GM21367 (cell line): ENCODE measurements around the gene SORT1.
"Not testable (repeated sequence)": the region's sequence is repeated elsewhere in the genome, so short reads cannot be mapped to it uniquely, and the experiment has no call there.

ENCODE experiments used
- ATAC-seq: cut with Tn5 transposase; IDR thresholded peaks from one replicate; pipeline ENCODE4 v1.9.1; 2021; ENCODE audit not compliant: unreplicated experiment

Gene SORT1

DNA sequence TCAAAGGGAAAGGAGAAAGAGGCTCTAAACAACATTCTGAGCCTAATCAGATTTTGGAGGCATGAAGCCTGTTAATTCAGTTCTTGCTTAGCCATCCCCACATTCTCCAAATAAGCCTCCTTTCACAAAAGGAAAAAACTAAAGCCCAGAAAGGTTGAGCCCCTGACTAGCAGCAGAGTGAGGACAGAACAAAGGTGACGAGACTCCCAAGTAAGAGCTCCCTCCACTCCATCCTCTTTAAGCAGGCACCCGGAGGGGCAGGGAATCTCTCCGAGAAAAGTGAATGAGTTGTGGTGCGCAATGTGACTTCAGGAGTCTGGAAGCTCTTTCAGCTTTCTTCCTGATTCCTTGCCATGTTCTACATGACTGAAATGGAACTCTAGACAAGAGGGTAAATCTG lies 47.5 kb downstream of the SORT1 start:
- no peak for ATAC-seq

DNA sequence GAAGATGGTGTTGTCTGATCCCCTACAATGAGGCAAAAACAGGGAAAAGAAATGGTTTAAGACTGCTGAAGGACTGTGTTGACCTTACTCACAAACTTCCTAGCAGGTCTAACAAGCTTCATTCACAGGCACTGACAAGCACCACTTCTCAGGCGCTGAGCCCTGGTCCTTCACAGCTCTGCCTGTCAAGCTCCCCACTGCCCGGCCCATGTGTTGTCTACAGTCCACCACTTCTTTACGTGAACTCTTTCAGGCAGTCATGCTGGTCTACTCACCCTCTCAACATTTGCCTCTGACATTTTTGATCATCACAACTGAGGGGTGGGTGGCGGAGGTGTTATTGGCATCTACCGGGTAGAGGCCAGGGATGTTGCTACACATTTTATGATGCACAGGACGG lies 50.2 kb downstream of the SORT1 start:
- no peak for ATAC-seq

DNA sequence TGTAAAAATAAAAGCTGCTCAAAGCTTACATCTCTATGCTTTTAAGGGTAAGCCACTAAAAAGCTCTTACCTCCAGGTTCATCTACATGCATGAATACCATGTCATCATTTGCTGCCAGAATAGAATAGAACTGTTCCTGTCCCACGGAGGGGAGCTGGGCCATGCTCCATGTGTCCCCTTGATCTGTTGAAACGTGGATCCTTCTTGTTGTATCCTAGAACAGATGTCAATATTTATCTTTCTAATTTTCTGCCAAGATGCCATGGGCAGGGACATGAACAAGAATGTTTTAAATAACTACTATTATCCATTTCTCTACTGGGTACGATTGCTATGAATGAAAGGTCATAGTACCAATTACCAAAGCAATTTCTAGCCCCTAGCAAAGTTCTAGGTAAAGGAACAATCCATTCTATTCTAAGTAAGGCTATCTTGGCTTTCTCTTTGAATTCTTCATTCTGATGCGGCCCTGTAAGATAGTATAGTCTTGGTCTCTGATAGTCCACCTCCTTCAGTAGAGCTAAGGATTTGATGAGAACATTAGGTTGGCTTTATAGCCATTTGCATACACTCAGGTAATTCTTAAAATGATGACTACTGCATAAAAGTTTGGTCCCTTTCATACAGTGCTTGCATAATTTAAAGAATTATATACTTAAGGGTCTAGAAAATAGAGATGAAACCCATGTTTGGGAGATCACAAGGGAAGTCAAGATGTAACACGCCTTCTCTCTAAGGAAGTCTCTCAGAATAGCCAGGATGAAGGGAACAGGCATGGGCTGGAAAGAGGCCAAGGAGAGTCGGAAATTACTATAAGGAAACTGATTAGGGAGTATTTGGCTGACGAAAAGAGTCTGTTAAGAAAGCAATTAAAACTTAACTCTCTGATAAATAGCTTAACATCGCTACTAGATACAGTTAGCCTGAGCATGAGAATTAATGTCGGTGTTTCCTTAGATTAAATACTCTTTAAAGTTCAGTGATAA lies 55.5 kb downstream of the SORT1 start:
- no peak for ATAC-seq

DNA sequence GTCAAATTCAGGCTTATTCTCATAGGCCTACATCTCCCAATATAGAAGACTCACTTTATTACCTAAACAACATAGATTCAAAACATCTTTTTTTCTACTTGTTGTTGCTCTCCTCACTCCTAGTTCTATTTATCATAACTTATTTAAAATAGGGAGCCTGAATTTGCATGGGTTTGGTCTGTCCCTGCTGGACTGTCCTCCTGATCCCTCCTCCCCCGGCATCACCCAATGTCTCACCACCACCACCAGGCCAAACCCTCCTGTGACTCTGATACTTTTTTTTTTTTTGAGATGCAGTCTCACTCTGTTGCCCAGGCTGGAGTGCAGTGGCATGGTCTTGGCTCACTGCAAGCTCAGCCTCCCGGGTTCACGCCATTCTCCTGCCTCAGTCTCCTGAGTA lies 59.1 kb downstream of the SORT1 start:
- no peak for ATAC-seq

DNA sequence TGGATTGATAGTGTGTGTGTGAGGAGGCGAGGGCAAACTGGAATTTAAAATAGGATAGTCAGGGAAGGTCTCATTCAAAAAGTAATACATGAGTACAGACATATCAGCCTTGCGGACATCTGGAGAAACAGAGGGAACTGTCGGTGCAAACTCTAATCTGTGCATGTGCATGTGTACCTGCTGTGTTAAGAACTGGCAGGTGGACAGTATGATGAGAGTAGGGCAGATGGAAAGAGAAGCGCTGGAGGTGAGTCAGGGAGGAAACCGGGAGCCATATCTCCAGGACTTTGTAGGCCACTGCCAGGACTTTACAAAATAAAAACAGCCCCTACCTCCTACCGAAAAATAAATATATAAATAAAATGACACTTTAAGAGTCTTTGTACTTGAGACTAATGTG lies 59.6 kb downstream of the SORT1 start:
- ATAC-seq = no peak

DNA sequence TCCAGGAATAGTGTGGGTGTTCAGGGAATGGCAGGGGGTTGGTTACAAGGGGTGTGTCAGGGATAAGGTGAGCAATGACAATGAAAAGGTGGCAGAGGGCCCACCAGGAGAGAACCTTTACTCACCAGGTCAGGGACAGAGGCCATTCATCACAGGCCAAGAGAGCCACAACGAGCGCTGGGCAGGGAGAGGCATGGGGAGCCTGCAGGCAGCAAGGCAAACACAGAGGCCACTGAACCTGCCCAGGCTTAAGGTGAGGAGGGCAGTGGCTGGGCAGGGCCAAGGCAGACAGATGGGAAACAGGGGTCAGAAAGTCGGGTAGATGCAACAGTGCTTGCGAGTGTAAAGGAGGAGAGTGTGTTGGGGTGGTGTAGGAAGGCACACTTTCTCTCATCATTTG lies 62.6 kb downstream of the SORT1 start:
- ATAC-seq = no peak

DNA sequence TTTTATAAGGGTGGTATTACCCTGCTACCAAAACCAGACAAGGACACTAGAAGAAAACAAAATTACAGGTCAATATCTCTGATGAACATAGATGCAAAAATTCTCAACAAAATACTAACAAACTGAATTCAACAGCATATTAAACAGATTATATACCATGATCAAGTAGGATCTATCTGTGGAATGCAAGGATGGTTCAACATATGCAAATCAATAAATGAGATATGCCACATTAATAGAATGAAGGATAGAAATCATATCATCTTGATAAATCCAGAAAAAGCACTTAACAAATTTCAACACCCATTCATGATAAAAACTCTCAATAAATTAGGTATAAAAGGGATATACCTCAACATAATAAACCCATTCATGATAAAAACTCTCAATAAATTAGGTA lies 66.6 kb downstream of the SORT1 start:
- ATAC-seq = no peak

DNA sequence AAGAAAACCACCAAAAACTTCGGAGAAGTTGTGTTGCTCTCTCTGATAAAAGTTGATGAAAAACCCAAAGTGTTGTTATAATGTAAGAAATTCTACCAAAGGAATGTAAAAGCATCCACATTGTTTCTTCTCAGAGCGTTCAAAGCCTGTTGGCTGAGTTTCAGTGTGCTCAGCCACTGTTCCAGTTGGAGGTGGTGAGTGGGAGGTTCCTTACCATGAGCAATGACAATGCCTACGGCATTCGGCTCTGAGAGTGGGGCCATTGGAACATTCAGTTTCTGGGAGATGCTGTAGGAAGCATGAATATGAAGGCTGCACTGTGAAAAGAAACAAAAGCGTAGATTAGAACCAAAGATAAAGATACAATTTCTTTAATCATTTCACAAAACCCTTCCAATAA lies 70.4 kb downstream of the SORT1 start:
- ATAC-seq = no peak

DNA sequence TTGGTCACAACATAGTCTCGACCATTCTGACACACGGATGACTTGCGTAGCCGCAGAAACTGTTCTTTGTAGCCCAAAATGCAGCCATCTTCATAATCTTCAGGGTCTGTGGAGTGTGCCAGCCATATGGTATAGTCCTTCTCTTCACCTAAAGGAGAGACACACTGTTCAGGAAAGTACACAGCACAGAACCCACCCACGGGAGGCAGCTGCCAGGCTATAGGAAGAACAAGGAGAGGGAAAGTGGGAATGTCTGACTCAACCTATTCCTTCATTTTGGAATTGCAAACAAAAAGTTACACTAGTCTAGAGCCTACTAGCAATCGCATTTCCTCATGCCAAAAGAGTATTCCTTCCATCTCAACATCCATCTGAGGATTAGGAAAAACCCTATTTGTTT lies 74.7 kb downstream of the SORT1 start:
- ATAC-seq = no peak

DNA sequence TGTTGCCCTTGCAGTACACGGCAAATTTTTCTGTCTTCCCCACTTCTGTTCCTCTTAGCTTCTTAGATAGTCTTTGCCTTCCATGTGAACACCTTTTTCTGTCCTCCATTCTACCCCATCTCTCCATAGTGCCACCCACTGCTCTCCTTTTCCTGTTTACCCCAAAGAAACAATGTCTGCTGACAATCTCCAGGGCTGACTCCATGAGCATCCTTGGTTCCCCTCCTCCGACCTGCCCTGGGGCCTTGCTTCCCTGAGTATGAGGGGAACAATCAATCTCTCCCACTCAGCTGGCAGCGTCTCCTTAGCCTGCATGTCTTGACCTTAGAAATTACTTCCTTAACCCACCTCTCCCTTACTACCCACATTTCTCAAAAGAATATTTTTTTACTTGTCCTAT lies 78.6 kb downstream of the SORT1 start:
- ATAC-seq = no peak

DNA sequence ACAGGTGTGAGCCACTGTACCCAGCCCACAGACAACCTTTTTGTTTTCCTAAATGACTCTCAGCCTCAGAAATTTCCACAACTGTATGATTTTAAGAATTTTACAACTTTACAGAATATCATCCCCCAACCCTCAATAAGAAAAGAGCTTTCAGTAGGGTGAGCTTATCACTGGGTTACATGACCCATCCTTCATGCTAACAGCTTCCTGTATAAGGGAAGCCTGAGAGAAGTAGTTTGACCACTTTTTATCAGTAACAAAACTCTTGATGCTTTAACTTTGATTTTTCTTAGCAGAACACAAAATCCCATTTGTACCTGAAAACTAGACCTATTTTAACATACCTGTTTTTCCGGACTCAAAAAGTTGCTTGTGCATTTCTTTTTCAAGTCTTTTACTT lies 81.2 kb downstream of the SORT1 start:
- ATAC-seq = no peak

DNA sequence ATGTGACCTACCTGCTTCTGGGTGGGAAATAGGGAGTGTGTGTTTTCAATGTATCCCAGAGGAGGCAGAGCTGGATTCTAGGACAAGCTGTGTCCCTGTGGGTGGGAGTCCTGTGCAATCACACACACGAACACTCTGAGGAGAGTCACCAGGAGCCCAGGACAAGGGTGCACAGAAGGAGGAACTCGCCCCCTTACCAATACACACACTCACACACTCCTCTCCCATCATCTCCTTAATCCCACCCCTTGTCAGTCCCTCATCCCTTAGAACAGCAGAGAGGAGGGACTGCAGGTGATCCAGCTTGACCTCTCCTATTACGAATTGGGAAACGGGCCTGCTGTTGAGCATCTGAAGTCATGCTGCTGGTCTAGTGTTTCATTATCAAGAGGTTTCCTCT lies 82.4 kb downstream of the SORT1 start:
- ATAC-seq = no peak

DNA sequence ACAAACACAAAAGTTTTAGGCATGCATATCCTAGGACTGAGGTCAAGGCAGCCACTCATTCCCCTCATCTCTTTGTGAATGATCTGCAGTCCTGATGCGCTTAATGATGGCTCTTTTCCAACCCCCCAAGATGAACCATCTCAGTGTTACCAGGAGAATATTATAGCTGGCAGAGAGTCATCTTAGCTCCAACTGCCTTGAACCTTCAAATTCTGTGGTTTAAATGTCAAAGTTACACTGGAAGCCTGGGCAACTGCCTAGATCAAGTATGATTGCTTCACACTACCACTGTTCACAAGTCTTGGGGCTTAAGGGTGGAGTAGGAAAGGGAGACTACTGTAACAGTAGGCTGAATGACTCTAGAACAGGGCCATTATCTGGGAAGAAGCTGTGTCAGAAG lies 82.9 kb downstream of the SORT1 start:
- no peak for ATAC-seq

DNA sequence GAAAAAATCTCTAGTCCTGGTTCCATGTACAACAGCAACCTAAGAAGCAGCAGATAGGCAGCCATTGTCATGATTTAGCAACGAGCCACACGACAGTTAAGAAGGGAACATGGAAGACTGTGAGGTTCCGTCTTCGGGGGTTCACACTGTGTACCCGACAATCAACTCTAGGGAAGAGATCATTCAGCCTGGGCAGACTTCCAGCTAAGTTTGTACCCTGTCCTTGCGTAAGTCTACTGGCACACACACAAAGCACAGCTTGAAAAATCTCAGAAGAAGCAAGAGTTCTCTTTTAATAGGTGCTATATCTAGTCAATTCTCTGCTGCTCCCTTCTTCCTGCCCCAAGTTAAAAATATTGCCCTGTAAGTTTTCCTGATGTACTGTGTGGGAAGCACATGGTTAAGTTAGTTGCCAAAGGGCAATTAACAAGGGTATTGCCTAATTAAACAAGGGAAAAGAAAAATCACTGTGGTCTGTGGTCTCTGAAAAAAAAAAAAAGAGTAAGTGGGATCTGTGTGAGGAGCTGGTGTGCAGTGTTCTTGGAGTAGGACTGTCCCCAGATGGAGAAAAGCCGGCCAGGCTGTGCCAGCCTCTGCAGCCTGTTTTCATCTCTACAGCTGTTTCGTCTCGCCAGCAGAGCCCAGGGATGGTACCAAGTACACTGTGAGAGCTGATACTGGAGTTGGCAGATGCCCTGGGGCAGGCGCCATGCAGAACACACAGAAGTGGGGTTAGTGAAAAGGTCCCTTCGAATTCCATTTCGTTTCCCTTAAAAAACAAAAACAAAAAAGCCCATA lies 84.5 kb downstream of the SORT1 start:
- ATAC-seq = no peak

DNA sequence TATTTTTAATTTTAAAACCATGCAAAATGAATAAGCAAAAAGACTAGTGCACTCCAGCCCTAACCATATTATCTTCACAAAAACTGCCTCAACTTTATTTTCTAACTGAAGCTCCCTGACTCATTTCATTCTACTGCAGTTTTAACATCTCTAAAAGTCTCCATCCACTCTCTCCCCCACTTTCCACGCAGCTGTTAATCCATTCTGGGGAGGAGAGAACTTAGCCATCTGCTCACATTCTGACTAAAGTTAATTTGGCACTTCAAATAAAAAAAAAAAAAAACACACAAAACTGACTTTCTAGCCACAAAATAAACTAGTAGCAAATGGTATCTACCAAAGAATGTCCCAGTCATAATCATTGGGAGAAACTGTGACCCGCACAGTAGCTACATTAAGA lies 85.5 kb downstream of the SORT1 start:
- ATAC-seq = no peak

DNA sequence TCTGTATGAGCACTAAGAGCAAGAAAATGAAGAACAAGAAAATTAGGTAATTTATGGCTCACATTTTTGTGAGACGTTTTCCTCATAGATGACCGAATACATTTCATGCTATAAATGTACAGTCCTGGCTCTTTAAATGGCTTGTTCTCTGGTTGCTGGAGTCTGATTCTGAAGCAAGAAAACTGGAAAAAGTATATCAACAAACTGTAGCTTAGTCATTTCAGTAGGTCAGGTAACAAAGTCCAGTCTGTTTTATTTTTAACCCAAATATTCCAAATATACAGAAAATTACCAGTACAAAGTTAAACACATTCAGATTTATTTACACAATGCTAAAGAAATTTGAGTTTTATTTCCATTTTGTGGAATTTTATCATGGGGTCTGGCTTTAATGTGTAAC lies 88.4 kb downstream of the SORT1 start:
- no peak for ATAC-seq

DNA sequence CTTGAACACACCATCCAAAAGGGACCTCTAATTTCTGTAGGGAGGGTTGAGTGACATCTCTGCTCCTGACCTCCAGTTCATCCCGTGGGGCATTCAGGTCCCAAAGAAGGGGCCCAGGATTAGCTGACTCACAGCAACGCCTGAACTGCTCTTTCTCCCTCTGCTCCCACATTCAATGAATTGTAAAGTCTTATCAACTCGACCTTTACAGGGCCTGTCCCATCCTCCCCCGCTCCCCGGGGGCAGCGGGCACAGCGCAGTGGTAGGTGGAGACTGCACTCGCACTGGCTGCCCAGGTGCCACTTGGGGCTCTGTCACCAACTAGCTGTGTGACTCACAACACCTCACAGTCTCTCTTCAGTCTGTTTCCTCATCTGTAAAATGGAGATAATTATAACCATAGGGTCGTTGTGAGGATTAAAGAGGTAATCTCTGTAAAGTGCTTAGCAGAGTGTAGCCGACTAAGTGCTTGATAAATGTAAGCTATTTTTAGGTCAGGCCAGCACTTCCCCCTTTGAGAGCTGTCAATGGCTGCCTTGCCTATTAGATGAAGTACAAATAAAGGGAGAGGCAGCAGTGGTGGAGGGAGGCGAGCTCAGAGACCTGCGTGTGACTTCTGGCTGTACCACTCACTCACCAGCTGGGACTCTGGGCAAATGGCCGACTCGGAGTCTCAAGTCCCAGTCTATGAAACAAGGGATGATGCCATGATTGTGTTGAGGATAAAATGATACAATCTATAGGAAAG lies 90.3 kb downstream of the SORT1 start:
- ATAC-seq = no peak

DNA sequence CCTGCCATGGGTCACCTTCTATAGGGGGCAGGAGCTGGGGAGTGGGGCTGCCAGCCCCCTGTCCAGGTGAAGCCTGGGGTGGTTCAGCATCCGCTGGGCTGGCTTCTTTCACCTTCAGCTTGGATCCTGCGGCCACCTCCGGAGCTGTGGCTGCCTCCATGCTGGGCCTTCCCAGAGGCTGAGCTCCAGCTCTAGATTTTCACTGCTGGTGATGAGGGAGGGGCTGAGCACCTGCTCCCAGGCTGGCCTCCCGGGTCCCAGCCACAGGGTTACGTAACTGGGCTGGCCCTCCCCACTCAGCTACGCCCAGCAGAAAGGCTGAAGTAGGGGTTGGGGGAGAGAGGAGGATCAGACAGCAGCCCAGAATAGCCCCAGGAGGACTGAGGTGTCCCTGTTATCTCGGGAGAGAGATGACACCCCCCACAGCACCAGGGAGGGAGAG lies 90.9 kb downstream of the SORT1 start, which contains the start of gene MYBPHL:
Gene MYBPHL, minus strand, starts transcription at position 180 of the 442 bp plus-strand sequence. Its CDS starts 20 bp downstream, at position 160.
- ATAC-seq = no peak

DNA sequence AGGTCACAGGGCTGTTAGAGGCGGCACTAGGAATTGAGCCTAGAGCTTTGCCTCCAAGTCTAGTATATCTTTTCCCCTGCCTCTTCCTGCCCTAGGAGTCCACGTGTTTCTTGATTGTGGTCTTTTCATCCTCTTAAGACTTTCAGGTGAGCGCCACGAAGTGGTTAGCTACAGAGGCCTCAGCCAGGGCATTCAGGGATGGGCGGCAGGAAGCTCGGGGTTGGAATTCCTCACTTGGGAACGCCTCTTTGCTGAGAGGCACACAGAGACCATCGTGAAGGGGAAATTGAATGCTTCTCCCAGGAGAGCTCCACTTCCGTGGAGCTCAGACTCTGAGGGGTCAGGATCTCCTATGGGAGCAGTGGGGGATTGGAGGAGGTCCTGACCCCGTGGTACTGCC lies 91.7 kb downstream of the SORT1 start:
- not testable (repeated sequence) for ATAC-seq

DNA sequence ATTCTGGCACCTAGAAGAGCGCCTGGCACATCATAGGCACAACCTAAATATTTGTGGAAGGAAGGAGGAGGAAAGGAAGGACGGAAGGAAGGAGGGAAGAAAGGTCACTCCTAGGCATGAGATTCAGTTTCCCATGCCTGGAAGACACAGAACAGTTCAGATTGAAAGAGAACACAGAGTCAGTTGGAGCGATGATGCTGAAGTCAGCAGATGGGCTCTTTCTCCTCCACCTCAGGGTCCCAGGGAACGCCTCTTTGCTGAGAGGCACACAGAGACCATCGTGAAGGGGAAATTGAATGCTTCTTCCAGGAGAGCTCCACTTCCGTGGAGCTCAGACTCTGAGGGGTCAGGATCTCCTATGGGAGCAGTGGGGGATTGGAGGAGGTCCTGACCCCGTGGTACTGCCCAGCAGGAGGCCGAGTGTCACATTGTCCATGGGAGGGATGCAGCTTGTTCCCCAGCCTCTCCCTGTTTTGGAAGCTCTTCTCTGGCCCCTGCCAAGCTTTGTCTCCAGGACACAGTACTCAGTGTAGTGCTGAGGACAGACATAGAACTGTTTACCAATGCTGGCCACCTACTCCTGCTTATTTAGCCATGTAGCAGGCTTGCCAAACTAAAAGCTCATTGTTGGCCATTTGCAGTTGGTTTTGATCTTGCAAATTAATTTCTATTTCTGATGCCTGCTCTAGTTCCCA lies 93.3 kb downstream of the SORT1 start:
- no peak for ATAC-seq

DNA sequence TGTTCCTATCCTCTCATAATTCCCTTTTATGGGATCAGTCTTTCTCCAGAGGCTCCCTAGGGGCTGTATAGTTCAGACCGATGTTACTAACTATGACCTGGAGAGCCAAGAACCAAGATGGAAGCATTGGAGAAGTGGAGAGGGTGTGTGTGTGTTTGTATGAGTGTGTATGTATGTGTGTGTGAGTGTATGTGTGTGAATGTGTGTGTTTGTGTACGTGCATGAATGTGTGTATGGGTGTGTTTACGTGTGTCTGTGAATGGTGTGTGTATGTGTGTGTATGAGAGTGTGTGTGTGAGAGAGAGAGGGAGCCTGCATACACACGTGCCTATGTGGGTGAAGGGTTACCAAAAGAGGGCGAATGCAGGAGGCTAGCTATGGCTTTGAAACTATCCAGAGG lies 95.8 kb downstream of the SORT1 start:
- no peak for ATAC-seq
